Right lobe of liver (tissue), 4 donors: ENCODE results near the gene SP7.

Experiments used
- POLR2A ChIP-seq: fragments of 450-650 bp; IDR thresholded peaks from one replicate; pipeline ENCODE4 v1.6.1; 2017; ENCODE audit warnings: antibody characterized with exemption, mild to moderate bottlenecking
- TF ChIP-seq, protein P1 (sequence below), 4 donors: fragments of 200-600 bp in 3 of 4; fragments of 450-650 bp in 1 of 4; IDR thresholded peaks; one replicate each; pipeline versions ENCODE4 v1.5.1 to v1.8.0; 2016 to 2022; ENCODE audit warnings: antibody characterized with exemption in 4 of 4, mild to moderate bottlenecking in 2 of 4
- donor health status: DM: no; HTN: no; CAD: no.
- donor health status: DM: no; HTN: no; CAD: no.
- donor health status: DM: no; HTN: yes; CAD: no.

DNA sequence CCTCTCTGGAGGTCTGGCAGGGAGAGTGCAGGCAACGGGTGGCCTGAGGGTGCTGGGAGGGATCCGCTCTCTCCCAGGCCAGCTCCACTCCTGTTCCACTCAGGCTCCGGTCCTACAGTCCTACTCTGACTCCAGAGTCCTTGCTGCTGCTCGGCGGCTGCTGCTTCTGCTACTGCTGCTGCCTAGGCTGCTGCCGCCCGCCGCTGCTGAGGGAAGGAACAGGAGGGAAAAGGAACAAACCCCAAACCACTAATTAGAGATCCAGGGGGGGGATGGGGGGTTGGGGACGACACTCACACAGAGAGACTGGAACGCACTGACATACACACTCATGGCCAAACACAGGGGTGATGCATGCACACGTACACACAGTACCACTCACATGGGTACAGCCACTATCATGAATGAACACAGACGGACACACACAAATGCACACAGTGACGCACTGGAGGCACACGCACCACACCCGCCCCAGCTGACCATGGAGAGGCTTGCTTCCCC, at the start of gene SP7:
- no peak for TF ChIP-seq POLR2A
- TF ChIP-seq, protein P1, sequence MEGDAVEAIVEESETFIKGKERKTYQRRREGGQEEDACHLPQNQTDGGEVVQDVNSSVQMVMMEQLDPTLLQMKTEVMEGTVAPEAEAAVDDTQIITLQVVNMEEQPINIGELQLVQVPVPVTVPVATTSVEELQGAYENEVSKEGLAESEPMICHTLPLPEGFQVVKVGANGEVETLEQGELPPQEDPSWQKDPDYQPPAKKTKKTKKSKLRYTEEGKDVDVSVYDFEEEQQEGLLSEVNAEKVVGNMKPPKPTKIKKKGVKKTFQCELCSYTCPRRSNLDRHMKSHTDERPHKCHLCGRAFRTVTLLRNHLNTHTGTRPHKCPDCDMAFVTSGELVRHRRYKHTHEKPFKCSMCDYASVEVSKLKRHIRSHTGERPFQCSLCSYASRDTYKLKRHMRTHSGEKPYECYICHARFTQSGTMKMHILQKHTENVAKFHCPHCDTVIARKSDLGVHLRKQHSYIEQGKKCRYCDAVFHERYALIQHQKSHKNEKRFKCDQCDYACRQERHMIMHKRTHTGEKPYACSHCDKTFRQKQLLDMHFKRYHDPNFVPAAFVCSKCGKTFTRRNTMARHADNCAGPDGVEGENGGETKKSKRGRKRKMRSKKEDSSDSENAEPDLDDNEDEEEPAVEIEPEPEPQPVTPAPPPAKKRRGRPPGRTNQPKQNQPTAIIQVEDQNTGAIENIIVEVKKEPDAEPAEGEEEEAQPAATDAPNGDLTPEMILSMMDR (IDR thresholded peaks at IDR 0.05): no peak
